HG03139 (cell line): ENCODE measurements around the gene AIFM1.

Experiments
- ATAC-seq: cut with Tn5 transposase; IDR thresholded peaks from one replicate; pipeline ENCODE4 v1.9.1; 2021; ENCODE audit not compliant: unreplicated experiment

The AIFM1 gene

DNA sequence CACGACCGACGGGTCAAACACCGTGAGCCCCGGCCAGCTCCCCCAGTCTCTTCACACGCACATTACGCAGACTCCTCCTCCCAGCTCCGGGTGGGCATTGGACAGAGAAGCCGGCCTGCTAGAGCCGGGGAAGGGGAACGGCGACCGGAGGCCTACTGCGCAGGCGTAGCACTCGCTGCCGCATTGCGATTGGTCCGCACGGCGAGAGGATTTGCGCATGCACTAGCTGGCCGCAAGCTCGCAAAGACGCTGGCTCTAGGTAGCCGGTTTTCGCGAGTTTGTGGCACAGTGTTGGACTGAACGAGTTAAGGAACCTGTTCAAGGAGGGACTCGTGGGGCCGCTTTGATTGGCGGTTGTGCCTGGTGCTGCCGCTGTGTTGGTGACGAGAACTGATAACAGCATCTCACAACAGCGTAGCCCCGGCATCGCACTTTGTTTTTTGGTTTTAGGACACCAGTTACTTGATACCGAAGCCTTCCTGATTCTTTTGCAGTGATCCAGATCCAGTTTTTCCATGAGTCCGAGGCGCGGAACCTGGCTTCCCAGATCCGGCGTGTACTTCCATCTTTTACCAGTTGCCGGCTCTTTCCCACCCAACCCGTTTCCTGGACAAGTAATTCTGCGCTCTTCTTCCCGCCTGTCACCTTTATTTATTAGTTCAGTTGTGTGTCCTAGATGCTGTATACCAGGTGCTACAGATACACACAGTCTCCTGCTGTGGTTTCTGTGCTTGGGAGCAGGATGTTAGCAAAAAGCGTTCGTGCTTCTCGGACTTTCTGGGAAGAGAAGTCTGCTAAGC is at the start of gene AIFM1:
TSS of gene AIFM1 (minus strand) at position 139 of the 800 bp plus-strand sequence. CDS start 185 bp downstream, outside the sequence.
- ATAC-seq = peak; percentile 88

DNA sequence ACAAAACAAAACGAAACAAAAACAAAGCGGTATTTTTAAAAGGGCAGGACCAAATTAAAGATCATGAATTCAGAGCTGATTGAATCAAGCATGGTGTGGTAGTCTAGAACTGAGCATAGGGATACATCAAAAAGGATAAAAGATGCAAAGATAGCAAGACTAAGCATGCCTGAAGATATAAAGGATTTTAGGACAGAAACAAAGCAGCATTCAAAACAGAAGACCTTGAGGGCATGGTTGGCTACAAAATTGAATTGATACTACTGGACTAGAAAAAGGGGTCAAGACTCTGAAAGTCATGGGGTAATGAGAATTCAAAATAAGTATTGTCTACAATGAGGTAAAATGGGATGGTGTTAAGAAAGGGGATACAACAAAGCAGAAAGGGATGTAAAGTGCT is 47.7 kb upstream of the AIFM1 start:
- no peak for ATAC-seq

DNA sequence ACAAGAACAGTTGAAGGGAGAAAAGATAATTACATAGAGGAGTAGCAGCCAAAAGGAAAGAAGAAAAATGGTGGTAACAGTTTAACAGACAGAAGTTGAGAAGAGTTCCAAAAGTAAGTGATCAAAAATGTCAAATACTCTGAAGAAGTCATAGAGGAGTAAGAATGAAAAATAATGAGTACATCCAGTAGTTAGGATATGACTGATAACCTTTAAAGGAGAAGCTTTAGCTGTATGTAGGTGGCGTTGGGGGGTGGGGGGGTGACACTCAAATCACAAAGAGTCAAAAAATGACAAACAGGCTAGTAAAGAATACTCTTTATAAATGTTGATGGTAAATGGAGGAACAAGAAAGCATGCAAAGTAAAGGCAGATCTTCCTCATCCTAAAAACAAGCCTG is 46.7 kb upstream of the AIFM1 start:
- no peak for ATAC-seq

DNA sequence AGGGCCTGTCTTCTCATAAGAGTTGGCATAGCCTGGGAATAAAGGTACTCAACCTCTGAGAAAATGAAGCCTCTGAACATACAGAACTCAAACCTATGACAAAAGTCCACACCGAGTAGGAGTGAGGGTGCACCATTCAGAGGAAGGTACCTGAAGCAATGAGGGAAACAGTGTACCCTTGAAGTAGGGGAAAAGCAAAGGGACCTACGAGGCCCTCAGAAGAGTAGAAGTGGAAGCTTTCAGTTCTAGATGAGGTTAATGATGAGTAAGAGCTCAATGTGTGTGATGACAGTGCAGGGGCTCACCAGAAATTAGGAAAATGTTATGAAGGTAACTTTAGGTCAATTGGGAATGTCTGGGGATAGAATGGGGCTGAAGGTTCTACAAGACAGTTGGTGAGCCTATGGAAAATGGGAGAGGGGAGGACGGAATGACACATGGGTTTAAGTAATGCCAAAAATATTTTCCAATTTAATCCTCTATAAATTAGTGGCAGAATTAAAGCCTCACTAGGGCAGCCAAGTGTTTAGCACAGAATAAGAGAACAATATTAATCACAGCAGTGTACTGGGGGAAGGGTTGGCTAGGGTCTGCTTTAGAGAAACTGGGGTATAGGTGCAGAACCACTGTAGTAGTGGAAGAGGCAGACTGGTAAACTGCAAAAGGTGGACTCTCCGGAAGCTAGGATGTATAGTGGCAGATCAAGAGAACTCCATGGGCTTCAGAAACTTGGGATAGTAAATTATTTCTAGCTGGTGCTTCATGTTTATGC is 46.0 kb upstream of the AIFM1 start:
- ATAC-seq = no peak

DNA sequence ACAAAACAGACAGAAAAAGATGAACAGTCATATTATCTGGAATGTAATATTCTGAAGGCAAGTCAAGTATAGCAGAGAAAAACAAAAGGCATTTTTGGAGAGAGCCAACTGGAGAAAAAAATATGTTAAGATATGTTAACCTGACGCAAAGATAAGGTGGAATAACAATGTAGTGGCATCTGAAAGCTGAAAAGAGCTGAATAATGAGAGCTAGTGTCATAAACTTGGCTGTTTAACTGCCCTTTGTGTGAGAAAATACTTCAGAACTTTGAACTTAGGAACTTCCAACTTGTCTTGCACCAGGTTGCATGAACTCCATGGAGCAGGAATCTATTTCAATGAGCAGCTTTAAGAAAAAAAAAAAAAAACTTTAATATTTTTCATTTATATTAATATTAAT is 39.0 kb upstream of the AIFM1 start:
- ATAC-seq = no peak

DNA sequence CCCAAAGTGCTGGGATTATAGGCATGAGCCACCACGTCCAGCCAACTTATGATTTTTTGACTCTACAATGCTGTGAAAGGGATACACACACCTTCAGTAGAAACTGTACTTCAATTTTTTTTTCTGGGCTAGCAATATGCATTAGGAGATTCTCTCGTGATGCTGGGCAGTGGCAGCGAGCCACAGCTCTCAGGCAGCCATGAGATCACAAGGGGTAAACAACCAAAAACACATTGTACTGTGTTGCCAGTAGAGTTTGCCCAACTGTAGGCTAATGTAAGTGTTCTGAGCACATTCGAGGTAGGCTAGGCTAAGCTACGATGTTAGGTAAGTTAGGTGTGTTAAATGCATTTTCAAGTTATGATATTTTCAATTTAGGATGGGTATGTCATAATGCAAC is 31.8 kb upstream of the AIFM1 start:
- ATAC-seq = no peak

DNA sequence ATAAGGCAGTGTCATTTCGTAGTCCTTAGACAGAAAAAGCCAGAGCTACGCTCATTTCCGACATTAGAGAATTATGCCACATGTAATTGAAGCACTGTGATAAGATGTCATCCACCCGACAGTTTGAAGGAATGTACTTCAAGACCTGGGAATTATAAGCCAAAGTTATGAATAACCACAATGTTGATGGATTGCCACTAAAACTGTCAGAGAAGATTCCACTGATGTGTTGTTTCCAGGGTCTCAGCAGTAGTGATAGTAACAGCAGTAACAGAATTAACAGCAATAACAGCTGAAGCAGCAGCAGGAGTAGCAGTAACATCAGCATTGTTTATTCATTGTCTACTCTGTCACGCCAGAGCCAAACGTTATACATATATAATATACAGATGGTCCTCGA is 30.8 kb upstream of the AIFM1 start:
- ATAC-seq = no peak

DNA sequence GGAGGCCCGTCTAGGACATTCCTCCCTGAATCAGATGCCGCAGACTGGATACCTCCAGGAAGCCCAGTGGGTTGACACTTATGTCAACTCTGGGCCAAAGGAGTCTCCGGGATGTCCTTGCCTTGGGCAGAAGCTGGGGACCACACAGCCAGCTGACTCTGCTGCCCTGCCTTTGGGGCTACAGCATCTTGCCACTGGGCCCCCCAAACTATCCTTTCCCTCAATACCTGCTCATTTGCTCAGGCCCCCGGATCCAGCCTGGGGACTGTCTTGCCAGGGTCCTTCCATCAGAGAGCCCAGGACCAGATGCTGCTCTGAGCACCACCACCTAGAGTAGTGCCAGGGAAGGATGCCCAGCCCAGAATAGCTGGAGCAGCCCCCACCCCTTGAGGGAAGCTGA is 25.2 kb upstream of the AIFM1 start:
- no peak for ATAC-seq

DNA sequence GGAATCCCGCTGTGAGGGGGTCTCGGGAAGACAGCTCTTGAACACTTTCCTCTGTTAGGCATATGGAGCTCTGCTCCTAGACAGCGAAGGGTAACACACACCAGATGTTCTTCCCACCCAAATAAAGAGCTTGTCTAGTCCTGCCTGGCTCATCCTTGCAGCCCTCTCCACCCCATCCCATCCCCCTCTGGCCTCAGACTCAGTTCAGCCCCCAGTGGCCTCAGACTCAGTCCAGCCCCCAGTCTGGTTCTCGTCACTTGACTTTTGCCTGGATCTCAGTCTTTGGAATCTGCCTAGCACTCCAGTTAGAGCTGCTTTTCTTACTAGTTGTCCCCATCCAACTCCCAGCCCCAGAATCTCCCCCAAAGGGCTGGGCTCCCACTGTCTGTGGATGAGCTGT is 21.0 kb upstream of the AIFM1 start:
- no peak for ATAC-seq

DNA sequence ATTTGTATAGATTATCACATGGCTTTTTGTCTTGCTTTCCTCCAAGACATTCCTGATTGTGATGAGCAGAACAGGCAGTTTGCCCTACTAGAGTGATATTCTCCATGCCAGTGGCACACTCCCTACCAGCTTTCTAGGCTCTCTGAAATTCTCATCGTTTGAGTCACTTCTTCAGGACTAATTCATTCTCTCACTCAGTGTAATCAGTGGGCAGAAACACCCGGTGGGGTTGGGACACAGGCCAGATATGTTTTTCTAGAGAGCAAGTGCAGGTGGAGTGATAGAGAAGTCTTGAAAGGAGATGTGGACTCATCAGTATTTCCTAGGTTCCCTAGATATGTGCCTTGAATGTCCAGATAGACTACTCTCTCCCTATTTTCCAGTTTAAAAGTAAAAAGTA is 19.2 kb upstream of the AIFM1 start:
- ATAC-seq = no peak

DNA sequence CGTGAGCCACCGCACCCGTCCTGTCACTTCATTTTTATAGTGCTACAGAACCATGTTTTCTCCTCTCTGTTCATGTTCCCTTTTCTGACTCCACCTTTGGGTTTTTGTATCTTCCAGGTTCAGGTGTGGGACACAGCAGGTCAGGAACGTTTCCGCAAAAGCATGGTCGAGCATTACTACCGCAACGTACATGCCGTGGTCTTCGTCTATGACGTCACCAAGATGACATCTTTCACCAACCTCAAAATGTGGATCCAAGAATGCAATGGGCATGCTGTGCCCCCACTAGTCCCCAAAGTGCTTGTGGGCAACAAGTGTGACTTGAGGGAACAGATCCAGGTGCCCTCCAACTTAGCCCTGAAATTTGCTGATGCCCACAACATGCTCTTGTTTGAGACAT is 18.5 kb upstream of the AIFM1 start:
- no peak for ATAC-seq

DNA sequence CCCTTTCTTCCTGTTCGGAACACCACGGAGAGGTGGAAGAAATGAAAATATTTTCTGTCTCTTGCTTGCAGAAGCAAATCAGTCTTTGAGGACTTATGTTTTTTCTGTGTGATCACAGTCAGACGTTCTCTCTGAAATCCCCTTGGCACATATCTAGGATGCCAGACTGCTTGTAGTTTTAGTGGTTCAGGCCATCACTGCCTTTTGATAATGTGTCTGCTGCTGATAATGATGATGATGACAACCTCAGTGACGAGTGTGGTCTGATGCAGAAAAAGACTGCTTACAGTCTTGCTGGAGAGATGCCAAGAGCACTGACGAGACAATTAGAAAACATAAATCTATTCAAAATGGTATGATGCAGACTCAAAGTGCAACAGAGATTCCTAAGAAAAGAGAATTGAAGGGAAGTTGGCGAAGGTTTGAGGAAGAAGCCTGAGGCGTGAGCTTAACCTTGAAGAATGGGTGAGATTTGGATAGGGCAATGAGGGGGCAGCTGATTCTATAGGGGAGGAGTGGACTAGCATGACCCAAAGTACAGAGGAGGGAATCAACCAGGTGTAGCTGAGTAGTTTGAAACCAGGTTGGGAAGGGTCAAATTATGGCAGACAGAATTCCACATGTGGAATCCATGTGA is 14.1 kb upstream of the AIFM1 start:
- no peak for ATAC-seq

DNA sequence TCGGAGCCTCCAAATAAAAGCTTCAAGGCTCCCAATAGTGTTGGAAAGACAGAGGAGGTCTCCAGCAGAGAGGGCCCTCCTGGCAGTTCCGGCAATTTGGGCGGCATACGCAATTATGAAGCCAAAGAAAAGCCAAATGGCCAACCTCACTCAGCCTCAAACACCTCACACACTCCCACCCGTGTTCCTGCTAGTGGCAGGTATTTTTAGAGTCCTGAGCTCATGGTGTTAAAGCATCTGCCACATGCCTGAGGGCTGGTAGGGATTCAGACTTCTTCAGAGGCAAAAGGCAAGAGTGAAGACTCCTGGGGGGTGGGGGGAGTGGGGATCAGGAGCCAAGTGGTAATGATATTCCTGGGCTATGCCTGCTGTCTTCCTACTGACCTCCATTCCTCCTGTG is 13.5 kb upstream of the AIFM1 start:
- ATAC-seq = no peak

DNA sequence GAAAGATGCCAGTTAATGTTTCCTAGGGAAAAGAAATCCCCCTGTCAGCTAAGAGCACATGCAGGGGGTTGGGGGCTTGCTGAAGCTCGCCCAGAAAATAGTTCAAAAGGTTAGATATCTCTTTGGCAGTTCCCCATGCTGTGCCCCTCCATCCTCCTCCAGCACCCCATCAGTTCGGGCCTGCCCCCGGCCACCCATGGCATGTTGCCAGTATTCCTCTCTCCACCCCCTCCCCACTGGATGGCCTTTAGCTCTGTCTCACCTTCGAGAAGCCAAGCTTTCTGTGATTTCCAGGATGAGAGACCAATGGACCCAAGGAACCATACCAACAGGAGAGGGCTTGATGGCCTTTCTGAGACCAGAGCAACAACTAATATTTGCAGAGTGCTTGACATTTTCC is 11.3 kb upstream of the AIFM1 start:
- no peak for ATAC-seq

DNA sequence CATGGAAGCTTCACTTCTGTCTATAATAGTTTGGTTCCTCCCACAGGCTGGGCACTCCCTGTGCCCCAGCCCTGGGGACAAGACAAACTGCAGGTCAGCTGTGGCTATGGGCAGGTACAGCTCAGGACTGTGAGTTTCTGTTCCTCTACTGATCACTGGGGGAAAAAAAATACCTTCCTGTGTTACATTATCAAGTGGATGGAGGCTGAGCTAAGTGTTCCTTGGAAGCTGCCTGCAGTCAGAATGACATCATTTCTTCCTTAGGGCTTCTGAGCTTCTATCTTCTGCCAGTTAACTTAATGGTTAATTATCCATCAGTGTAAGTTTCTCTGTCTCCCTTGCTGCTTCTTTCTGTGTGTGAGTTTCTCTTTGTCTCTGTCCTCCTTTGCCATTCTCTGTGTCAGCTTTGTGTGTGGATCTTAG is 10.7 kb upstream of the AIFM1 start:
- peak; percentile 75 for ATAC-seq

DNA sequence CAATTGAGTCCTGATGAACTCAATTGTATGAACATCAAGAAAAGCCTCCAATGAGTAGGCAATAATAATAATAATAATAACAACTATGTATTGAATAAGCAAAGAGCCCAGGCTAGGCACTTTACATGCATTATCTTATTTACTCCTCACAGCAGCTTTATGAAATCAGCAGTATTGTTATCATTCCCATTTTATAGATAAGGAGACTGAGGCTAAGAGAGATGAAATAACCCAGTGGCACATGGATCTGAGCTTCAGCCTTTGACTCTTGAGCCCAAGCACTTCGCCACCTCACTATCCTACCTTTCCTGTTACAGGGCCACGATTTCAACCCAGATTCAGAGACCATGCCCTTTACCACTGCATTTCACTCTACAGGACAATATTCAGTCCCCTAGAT is 9.3 kb upstream of the AIFM1 start:
- ATAC-seq = no peak

DNA sequence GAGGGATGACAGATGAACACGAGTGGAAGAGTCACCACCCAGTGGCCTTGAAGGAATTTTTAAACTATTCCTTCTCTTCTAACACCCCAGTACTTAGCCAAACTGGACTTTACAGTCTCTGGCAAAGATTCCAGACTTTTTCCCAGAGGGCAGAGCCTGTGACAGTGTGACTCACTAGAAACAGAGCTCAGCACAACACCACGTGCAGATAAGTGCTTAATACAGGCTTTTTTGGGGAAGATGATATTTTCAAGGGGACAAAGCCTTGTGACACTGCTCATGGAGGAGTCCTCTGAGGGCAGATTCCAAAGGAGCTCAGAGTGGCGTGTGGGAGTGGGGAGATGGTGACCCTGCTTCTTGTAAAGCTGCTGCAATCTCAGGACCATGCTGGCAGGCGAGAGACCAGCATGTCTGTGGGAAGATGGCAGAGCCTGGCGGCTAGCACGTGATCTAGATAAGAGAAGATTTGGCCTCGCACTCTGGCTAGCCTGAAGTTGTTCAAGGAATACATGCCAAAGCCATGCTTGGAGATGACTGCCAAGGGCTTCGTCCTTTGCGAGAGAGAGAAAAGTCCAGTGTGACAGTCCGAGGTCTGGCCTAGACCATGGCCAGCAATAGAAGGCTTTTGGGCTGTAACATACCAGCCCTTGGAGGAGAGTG is 8.5 kb upstream of the AIFM1 start:
- ATAC-seq = no peak

DNA sequence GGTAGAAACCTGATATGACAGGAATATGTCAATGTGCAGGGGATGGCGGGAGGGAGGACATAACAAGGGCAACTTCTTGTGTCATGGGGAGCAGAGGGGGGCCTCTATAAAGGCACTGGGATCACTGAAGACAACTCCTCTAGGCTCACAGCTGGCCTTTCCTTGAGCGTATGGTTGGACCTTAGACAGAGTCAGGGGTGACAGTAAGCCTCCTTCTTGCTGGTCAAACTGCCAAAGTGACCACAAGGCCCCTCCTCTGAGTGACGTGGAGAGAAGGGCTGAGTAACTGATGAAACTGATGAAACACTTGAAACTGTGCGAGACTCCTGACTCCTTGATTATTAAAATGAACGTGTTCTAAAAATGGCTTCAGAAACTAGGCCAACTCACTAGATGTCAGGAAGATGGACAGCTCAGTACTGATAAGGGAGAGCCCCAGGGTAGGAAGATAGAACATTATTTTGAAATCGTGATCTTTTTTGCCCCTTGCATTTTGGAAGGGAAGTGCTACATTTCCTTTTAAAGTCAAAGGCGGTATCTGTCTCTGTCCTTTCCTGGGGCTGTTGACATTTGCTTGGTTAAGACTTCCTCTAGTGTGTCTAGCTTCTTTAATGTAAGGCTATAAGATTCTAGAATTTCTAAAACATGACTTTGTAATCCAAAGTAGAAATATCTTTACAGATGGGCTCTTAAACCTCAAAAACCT is 7.7 kb upstream of the AIFM1 start:
- peak; percentile 40 for ATAC-seq

DNA sequence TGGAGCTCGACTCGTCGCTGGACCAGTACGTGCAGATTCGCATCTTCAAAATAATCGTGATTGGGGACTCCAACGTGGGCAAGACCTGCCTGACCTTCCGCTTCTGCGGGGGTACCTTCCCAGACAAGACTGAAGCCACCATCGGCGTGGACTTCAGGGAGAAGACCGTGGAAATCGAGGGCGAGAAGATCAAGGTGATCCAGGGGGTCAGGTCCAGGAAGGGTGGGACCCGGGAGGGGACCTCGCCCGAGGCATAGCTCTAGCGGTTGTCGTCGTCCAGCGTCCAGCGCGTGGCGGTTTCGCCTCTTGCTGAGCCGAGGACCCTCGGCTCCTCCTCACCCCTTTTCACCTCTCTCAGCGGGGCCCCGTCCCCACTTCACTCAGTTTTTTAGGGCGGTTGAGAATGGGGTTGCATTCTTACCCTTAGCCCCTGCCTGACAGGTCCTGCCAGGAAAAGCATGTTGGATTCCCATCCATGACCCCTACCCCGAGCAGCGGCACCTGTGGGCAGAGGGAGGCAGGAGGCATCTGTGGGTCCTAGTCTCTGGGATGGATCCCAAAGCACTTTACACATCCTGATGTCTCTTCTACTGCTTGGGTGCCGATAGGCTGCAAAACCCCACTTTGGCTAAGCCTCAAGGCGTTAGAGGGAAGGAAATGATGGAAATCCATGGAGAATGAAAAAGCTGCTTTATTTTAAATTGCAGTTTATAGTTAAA is 6.6 kb upstream of the AIFM1 start:
- ATAC-seq = no peak

DNA sequence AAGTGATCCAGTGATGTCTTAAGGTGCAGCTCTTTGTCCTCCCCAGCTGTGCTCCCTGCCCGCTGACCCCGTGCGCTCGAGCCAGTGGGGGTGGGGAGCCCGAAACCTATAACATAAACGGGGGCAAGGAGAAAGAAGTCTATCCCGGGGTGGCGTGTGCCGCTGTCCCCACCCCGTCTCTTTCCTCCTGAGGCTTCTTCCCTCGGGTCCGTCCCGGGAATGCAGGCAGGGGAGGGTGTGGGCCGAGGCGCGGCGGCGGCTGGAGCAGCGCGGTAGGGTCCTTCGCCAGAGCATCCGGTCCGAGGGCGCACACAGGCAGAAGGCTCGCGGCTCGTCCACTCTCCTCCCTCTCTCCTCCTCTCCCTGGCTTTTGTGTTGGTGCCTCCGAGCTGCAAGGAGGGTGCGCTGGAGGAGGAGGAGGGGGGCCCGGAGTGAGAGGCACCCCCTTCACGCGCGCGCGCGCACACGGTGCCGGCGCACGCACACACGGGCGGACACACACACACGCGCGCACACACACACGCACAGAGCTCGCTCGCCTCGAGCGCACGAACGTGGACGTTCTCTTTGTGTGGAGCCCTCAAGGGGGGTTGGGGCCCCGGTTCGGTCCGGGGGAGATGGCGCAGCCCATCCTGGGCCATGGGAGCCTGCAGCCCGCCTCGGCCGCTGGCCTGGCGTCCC is 5.9 kb upstream of the AIFM1 start, which contains the start of gene RAB33A:
TSS of gene RAB33A (plus strand) at position 517 of the 681 bp plus-strand sequence. CDS start at position 618, 101 bp downstream.
- ATAC-seq = no peak
